Fibroblast of mammary gland (primary cell): ENCODE results near the gene AP5B1.

Experiments used
- DNase-seq: peaks from one replicate; pipeline ENCODE4 v3.0.0-alpha.2; 2010; ENCODE audit warnings: low read depth
- H3K4me3 ChIP-seq: 2 replicates; pipeline ENCODE4 v1.5.1; 2011; ENCODE audit warnings: low read depth, mild to moderate bottlenecking, low read length, moderate library complexity; ENCODE audit not compliant: control insufficient read depth
- TF ChIP-seq, protein P1 (sequence below): conservative IDR thresholded peaks from 2 replicates; pipeline ENCODE4 v1.5.1; 2011; ENCODE audit warnings: low read depth, low read length, inconsistent platforms; ENCODE audit not compliant: control insufficient read depth, insufficient read depth

The AP5B1 gene

GRCh38 chr11:65801153-65801987, 20.6 kb upstream of the AP5B1 start:
- DNase-seq: no peak
- H3K4me3 ChIP-seq: no peak overlapping the region

DNA sequence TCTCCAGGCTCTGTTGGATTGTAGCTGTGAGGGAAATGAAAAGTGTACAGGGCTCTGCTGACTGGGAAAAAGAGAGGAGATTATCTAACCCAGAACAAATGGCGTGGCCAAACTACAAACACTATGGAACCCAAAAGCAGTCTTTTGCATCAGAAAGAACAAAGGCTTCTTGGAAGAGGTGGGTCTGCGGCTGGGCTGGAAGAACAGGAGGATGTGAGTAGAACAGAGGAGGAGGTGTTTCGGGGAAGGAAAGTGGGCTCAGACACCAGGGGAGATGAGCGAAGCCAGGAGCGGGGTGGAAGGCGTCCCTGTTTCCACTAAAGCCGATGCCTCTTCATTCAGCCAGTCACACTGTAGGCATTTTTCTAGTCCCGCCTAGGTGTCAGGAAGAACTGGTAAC, 18.1 kb upstream of the AP5B1 start:
- TF ChIP-seq, protein P1, sequence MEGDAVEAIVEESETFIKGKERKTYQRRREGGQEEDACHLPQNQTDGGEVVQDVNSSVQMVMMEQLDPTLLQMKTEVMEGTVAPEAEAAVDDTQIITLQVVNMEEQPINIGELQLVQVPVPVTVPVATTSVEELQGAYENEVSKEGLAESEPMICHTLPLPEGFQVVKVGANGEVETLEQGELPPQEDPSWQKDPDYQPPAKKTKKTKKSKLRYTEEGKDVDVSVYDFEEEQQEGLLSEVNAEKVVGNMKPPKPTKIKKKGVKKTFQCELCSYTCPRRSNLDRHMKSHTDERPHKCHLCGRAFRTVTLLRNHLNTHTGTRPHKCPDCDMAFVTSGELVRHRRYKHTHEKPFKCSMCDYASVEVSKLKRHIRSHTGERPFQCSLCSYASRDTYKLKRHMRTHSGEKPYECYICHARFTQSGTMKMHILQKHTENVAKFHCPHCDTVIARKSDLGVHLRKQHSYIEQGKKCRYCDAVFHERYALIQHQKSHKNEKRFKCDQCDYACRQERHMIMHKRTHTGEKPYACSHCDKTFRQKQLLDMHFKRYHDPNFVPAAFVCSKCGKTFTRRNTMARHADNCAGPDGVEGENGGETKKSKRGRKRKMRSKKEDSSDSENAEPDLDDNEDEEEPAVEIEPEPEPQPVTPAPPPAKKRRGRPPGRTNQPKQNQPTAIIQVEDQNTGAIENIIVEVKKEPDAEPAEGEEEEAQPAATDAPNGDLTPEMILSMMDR: no peak
- DNase-seq: no peak
- H3K4me3 ChIP-seq: no peak overlapping the region

More at GRCh38 chr11:65801153-65801987, 20.6 kb upstream of the AP5B1 start:
- TF ChIP-seq, protein P1: no peak

- TF ChIP-seq, protein P1: no peak
- no peak overlapping the region for H3K4me3 ChIP-seq
- no peak for DNase-seq
Observed at GRCh38 chr11:65797711-65798110, 16.9 kb upstream of the AP5B1 start.

- no peak overlapping the region for H3K4me3 ChIP-seq
- DNase-seq: no peak
- TF ChIP-seq, protein P1: no peak
Observed at GRCh38 chr11:65796726-65797601, 16.2 kb upstream of the AP5B1 start.

GRCh38 chr11:65794570-65795510, 14.1 kb upstream of the AP5B1 start:
- no peak for DNase-seq
- H3K4me3 ChIP-seq: no peak overlapping the region
- TF ChIP-seq, protein P1: no peak
